H1 (cell line): ENCODE measurements around the gene RTEL1. TPM values are rescaled to one million over a fixed set of nuclear protein-coding genes. Genes with fewer than 3 reads are reported as not detected.

Experiments
- CTCF ChIA-PET: fragments of 300-600 bp; sonication (Branson Sonifier 250); formaldehyde crosslinking; loops from one replicate; lab custom pipeline; 2021; ENCODE audit not compliant: partially characterized antibody; lab: Charles Lee
- POLR2A ChIA-PET: fragments of 300-600 bp; sonication (Branson Sonifier 250); formaldehyde crosslinking; loops from one replicate; lab custom pipeline; 2021; ENCODE audit warnings: inconsistent platforms; ENCODE audit not compliant: partially characterized antibody; lab: Charles Lee
- DNase-seq, 2 experiments: peaks; one replicate each; pipeline versions ENCODE4 v3.0.0 to v3.0.0-alpha.2; 2010 to 2022; ENCODE audit warnings: low spot score in 2 of 2, low read depth in 1 of 2, mixed read lengths in 1 of 2
- FAIRE-seq: peaks from 2 replicates; lab custom pipeline; 2011; peaks lifted over from hg19 to GRCh38; lab: Jason Lieb, UNC
- H2AFZ ChIP-seq: 2 replicates; pipeline ENCODE4 v1.8.1; 2012; ENCODE audit warnings: low read length, inconsistent platforms
- H2AK5ac ChIP-seq: 2 replicates; pipeline ENCODE4 v1.6.1; 2013; ENCODE audit warnings: low read depth, low read length
- H2BK120ac ChIP-seq: replicated peaks from 2 replicates; pipeline ENCODE3; 2013; ENCODE audit warnings: low read depth, low read length, inconsistent platforms
- H2BK12ac ChIP-seq: 2 replicates; pipeline ENCODE4 v1.6.1; 2013; ENCODE audit warnings: low read depth, low read length
- H2BK15ac ChIP-seq: 2 replicates; pipeline ENCODE4 v1.6.1; 2013; ENCODE audit warnings: low read length
- H2BK20ac ChIP-seq: 2 replicates; pipeline ENCODE4 v1.6.1; 2013; ENCODE audit warnings: low read length
- H2BK5ac ChIP-seq: 2 replicates; pipeline ENCODE4 v1.6.1; 2013; ENCODE audit warnings: low read depth, low read length
- H3K14ac ChIP-seq: 2 replicates; pipeline ENCODE4 v1.6.1; 2013; ENCODE audit warnings: inconsistent platforms; ENCODE audit not compliant: insufficient read length
- H3K18ac ChIP-seq: 2 replicates; pipeline ENCODE4 v1.6.1; 2013; ENCODE audit warnings: low read length; ENCODE audit errors: extremely low read depth
- H3K23ac ChIP-seq: 2 replicates; pipeline ENCODE4 v1.6.1; 2013; ENCODE audit warnings: inconsistent platforms; ENCODE audit not compliant: insufficient read length
- H3K23me2 ChIP-seq: 2 replicates; pipeline ENCODE4 v1.6.1; 2013; ENCODE audit warnings: low read depth, low read length
- H3K27ac ChIP-seq: 2 replicates; pipeline ENCODE4 v1.6.1; 2011; ENCODE audit warnings: low read depth, low read length, inconsistent platforms
- H3K27me3 ChIP-seq, 4 experiments: replicated peaks in 1 of 4; 1 replicate in 1 of 4; 2 replicates in 3 of 4; pipeline versions ENCODE4 v1.6.1 to v1.8.1; 2011 to 2013; ENCODE audit warnings: low read length in 3 of 4, mild to moderate bottlenecking in 3 of 4, inconsistent platforms in 2 of 4, mixed read lengths in 2 of 4, moderate library complexity in 1 of 4; ENCODE audit not compliant: control insufficient read depth in 3 of 4, insufficient read depth in 3 of 4; ENCODE audit errors: extremely low read depth in 1 of 4
- H3K36me3 ChIP-seq, 4 experiments: 2 replicates each; pipeline versions ENCODE4 v1.6.1 to v1.8.1; 2011 to 2013; ENCODE audit warnings: mild to moderate bottlenecking in 4 of 4, low read length in 3 of 4, moderate library complexity in 2 of 4, control low read depth in 1 of 4, inconsistent platforms in 1 of 4; ENCODE audit not compliant: insufficient read depth in 4 of 4, control insufficient read depth in 2 of 4
- H3K4ac ChIP-seq: replicated peaks from 2 replicates; pipeline ENCODE3; 2013; ENCODE audit warnings: low read length, low read depth, mixed read lengths, inconsistent platforms; ENCODE audit not compliant: insufficient read length
- H3K4me1 ChIP-seq, 4 experiments: replicated peaks in 1 of 4; 1 replicate in 1 of 4; 2 replicates in 3 of 4; pipeline versions ENCODE4 v1.6.1 to v1.8.1; 2011 to 2013; ENCODE audit warnings: low read length in 3 of 4, inconsistent platforms in 2 of 4, mixed read lengths in 1 of 4; ENCODE audit not compliant: insufficient read depth in 4 of 4, control insufficient read depth in 3 of 4
- H3K4me2 ChIP-seq, 2 experiments: 2 replicates each; pipeline versions ENCODE4 v1.6.1 to v1.8.1; 2011 to 2013; ENCODE audit warnings: low read depth in 2 of 2, low read length in 2 of 2, control low read depth in 1 of 2, inconsistent platforms in 1 of 2, mild to moderate bottlenecking in 1 of 2; ENCODE audit not compliant: insufficient read depth in 1 of 2
- H3K4me3 ChIP-seq, 4 experiments: fragments of 200-600, 300-600 bp in 1 of 4; sonication (generic), shearing (Covaris generic), sonication (Bioruptor Twin) in 1 of 4; 2 replicates each; pipeline versions ENCODE4 v1.5.1 to v1.8.1; 2011 to 2016; ENCODE audit warnings: low read length in 4 of 4, low read depth in 3 of 4, control low read depth in 2 of 4, inconsistent platforms in 2 of 4, mild to moderate bottlenecking in 2 of 4, mixed read lengths in 1 of 4, moderate library complexity in 1 of 4; ENCODE audit not compliant: insufficient read depth in 2 of 4; ENCODE audit errors: extremely low read depth in 1 of 4
- H3K56ac ChIP-seq: replicated peaks from 2 replicates; pipeline ENCODE3; 2013; ENCODE audit warnings: low read depth, mild to moderate bottlenecking, mixed read lengths, low read length, inconsistent platforms; ENCODE audit not compliant: insufficient read length
- H3K79me1 ChIP-seq: 2 replicates; pipeline ENCODE4 v1.6.1; 2013; ENCODE audit warnings: low read depth, low read length, control low read depth
- H3K79me2 ChIP-seq, 2 experiments: 2 replicates each; pipeline versions ENCODE4 v1.6.1 to v1.8.1; 2012 to 2013; ENCODE audit warnings: low read length in 2 of 2, mild to moderate bottlenecking in 2 of 2, inconsistent platforms in 1 of 2; ENCODE audit not compliant: insufficient read depth in 2 of 2, control insufficient read depth in 1 of 2
- H3K9ac ChIP-seq, 4 experiments: replicated peaks in 1 of 4; 1 replicate in 1 of 4; 2 replicates in 3 of 4; pipeline versions ENCODE4 v1.6.1 to v1.8.1; 2011 to 2013; ENCODE audit warnings: low read depth in 3 of 4, low read length in 3 of 4, control low read depth in 2 of 4, mild to moderate bottlenecking in 2 of 4, moderate library complexity in 2 of 4, inconsistent platforms in 1 of 4; ENCODE audit errors: extremely low read depth in 1 of 4
- H3K9me3 ChIP-seq, 2 experiments: 2 replicates each; pipeline versions ENCODE4 v1.6.1 to v1.8.1; 2012 to 2013; ENCODE audit warnings: mild to moderate bottlenecking in 2 of 2, moderate library complexity in 2 of 2, control low read depth in 1 of 2, inconsistent platforms in 1 of 2, low read depth in 1 of 2, low read length in 1 of 2, mixed read lengths in 1 of 2; ENCODE audit not compliant: insufficient read depth in 2 of 2
- H4K20me1 ChIP-seq, 2 experiments: replicated peaks in 1 of 2; 2 replicates each; pipeline versions ENCODE3 to v1.8.1; 2011 to 2013; ENCODE audit warnings: inconsistent platforms in 2 of 2, low read length in 2 of 2, mild to moderate bottlenecking in 1 of 2; ENCODE audit not compliant: insufficient read depth in 2 of 2, control insufficient read depth in 1 of 2
- H4K5ac ChIP-seq: 2 replicates; pipeline ENCODE4 v1.6.1; 2013; ENCODE audit warnings: low read length, low read depth, mixed read lengths, inconsistent platforms; ENCODE audit not compliant: insufficient read length
- H4K8ac ChIP-seq: 2 replicates; pipeline ENCODE4 v1.8.0; 2013; ENCODE audit warnings: mild to moderate bottlenecking, moderate library complexity, low read length, inconsistent platforms; ENCODE audit not compliant: insufficient read depth; ENCODE audit errors: extremely low read depth
- H4K91ac ChIP-seq: replicated peaks from 2 replicates; pipeline ENCODE3; 2013; ENCODE audit warnings: low read length, mixed read lengths, inconsistent platforms; ENCODE audit not compliant: insufficient read length
- BACH1 ChIP-seq: IDR thresholded peaks from 2 replicates; pipeline ENCODE4 v1.6.1; 2012; ENCODE audit warnings: low read length, improper control_type of control experiment
- BCL11A ChIP-seq, 2 experiments: IDR thresholded peaks; one replicate each; pipeline ENCODE4 v1.6.1; 2011; ENCODE audit warnings: low read depth in 2 of 2, low read length in 2 of 2, mild to moderate bottlenecking in 2 of 2
- CBX8 ChIP-seq: fragments of 300-800, 300-1000 bp; sonication (generic); IDR thresholded peaks from 2 replicates; pipeline ENCODE4 v1.7.1; 2016; ENCODE audit warnings: low read depth, low read length, borderline replicate concordance
- EZH2 ChIP-seq: fragments of 200-600 bp; sonication (generic); IDR thresholded peaks from 2 replicates; pipeline ENCODE4 v1.7.1; 2012; ENCODE audit warnings: low read depth, mild to moderate bottlenecking, moderate library complexity, low read length, inconsistent platforms; ENCODE audit not compliant: severe bottlenecking
- FOSL1 ChIP-seq: IDR thresholded peaks from 2 replicates; pipeline ENCODE4 v1.6.1; 2011; ENCODE audit warnings: mild to moderate bottlenecking, low read depth, low read length, moderate library complexity; ENCODE audit not compliant: insufficient read depth
- NANOG ChIP-seq: IDR thresholded peaks from 2 replicates; pipeline ENCODE4 v1.6.1; 2011; ENCODE audit warnings: low read length, low read depth, mild to moderate bottlenecking, inconsistent platforms; ENCODE audit not compliant: insufficient read depth, poor library complexity, severe bottlenecking
- RFX5 ChIP-seq: IDR thresholded peaks from 2 replicates; pipeline ENCODE4 v1.6.1; 2011; ENCODE audit warnings: low read depth, low read length, improper control_type of control experiment, borderline replicate concordance
- SP1 ChIP-seq: IDR thresholded peaks from 2 replicates; pipeline ENCODE4 v1.6.1; 2011; ENCODE audit warnings: low read depth, low read length
- SP2 ChIP-seq: IDR thresholded peaks from 2 replicates; pipeline ENCODE4 v1.6.1; 2012; ENCODE audit warnings: mild to moderate bottlenecking, low read length, inconsistent platforms
- USF2 ChIP-seq: IDR thresholded peaks from 2 replicates; pipeline ENCODE4 v1.6.1; 2011; ENCODE audit warnings: low read length, improper control_type of control experiment
- YY1 ChIP-seq: IDR thresholded peaks from 2 replicates; pipeline ENCODE4 v1.6.1; 2011; ENCODE audit warnings: low read depth, mild to moderate bottlenecking, low read length
- WGBS, 2 experiments: shearing (Covaris generic) in 1 of 2; methylation state at CpG; one replicate each; pipeline versions ENCODE4 v1.1.6 to v1.1.7; 2013 to 2015; ENCODE audit warnings: low lambda C conversion rate in 2 of 2, mixed read lengths in 2 of 2, inconsistent platforms in 1 of 2, low coverage in 1 of 2, missing lambda C conversion rate in 1 of 2; ENCODE audit not compliant: insufficient replicate concordance in 2 of 2, insufficient coverage in 1 of 2, insufficient read length in 1 of 2; ENCODE audit errors: extremely low coverage in 1 of 2, missing lambda C conversion rate in 1 of 2; 5-methylcytosine and 5-hydroxymethylcytosine counted together
- polyA plus RNA-seq, 7 experiments: library from polyadenylated mRNA; depleted of rRNA in 3 of 7; stranded (reverse) in 5 of 7; unstranded in 2 of 7; fragments of >200 nt in 5 of 7; fragments of 200-250 nt in 2 of 7; gene quantifications; 1 replicate in 5 of 7; 2 replicates in 1 of 7; 4 replicates in 1 of 7; pipeline versions ENCODE4 v1.2.1 to v1.2.3, GENCODE V29; 2011 to 2013; ENCODE audit warnings: missing spikeins in 2 of 7, mixed read lengths in 2 of 7
- total RNA-seq: library from RNA; stranded (reverse); fragmentation: NEBNext Ultra II Directional; extraction: Animal tissue kit (Norgen Biotek cat#: 25700); gene quantifications from 2 replicates; pipeline ENCODE4 v1.2.1, GENCODE V29; 2021

Gene RTEL1
- total and polyA plus RNA-seq, 2 of the 8 experiments (the other 6 are each of a cell fraction or from before 2014, with no cell fraction given) = 16.2 to 37.1 TPM

DNA sequence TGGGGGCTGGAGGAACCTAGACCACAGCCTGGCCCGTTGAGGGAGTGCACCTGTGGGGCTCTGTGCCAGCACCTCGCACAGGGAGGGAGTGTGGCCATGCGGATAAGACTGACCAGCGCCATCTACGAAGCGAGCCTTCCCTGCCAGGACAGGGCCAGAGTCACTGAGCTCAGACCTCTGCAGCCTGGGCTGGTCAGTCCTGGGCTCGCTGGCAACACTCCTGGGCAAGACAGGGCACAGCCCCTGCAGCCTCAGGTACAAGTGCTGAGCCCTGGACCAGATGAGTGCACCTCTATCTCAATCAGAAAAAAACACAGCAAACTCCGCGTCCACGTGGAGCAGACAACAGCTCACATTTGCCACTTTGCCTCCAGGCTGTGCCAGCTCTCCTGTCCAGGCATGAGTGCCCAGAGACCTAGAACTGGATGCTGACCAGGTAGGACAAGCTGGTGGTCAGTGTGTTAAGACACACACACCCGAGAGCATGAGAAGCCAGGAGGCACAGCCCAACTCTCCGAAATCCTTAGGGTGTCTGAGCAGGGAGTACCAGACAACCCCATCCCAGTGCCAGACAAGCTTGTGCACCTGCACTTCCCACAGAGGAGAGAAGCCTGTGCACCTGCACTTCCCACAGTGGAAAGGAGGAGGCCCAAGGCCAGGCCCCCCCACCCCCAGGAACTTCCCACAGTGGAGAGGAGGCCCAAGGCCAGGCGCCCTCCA is 44.8 kb downstream of the RTEL1 start:
- no peak overlapping the region for H3K4me3 ChIP-seq
- H3K18ac ChIP-seq = no peak overlapping the region
- peaks cover 0 to 8% (median 0%) of the 10 kb centered on the region in 4 experiments; a peak in 3 of 7 replicates for H3K4me1 ChIP-seq
- no peak overlapping the region for H3K23ac ChIP-seq
- peaks cover 8 to 14% of the 10 kb centered on the region in 2 experiments for H4K20me1 ChIP-seq
- no peak overlapping the region for H2BK12ac ChIP-seq
- 83% methylated on average over 13 of the region's 13 CpGs; no CpG with 5 or more reads in 1 of the 2 experiments for WGBS, 2 experiments
- no peak overlapping the region for H3K56ac ChIP-seq
- no peaks in the 10 kb centered on the region for H3K27me3 ChIP-seq
- no peak overlapping the region for H4K91ac ChIP-seq
- ChIA-PET POLR2A (interaction anchor here (0.6 to 4.1 kb wide), 13 partner anchors 9 to 283 kb away, joined by 3 to 18 read pairs (median 4); partner anchors contain the start of gene SLC2A4RG), CTCF (interaction anchor here (1.4 kb wide), 2 partner anchors 83 to 278 kb away, joined by 3 to 4 read pairs; partner anchors contain the start of gene PRPF6)
- no peak overlapping the region for H2BK20ac ChIP-seq
- H4K5ac ChIP-seq = no peak overlapping the region
- no peak for FAIRE-seq
- H3K79me2 ChIP-seq = peaks cover 0 to 13% of the 10 kb centered on the region in 2 experiments; a peak in 2 of 4 replicates
- no peaks in the 10 kb centered on the region for H3K9me3 ChIP-seq
- no peak overlapping the region for H2AFZ ChIP-seq
- no peak for DNase-seq
- H3K79me1 ChIP-seq = peaks cover 6% of the 10 kb centered on the region; the same call in 1 of the 2 replicates
- H2BK5ac ChIP-seq = no peak overlapping the region
- H4K8ac ChIP-seq = peak overlapping the region; percentile 20; the same call in 1 of the 2 replicates
- no peaks in the 10 kb centered on the region; the same call in 1 of the 2 replicates for H3K23me2 ChIP-seq
- no peak overlapping the region for H3K4me2 ChIP-seq
- no peak overlapping the region for H3K14ac ChIP-seq
- H3K4ac ChIP-seq = no peak overlapping the region
- no peak overlapping the region for H2BK120ac ChIP-seq
- 0 out of 7 replicates have a peak overlapping the region, but pooled peaks of 1 of the 4 experiments have one; percentile 27 for H3K9ac ChIP-seq
- H3K36me3 ChIP-seq = peaks cover 3 to 18% (median 8%) of the 10 kb centered on the region in 4 experiments; a peak in 5 of 8 replicates
- H3K27ac ChIP-seq = no peak overlapping the region
- no peak overlapping the region for H2BK15ac ChIP-seq
- no peak overlapping the region for H2AK5ac ChIP-seq
- TF ChIP-seq RFX5 (no peak), SP1 (no peak), BACH1 (no peak), NANOG (no peak), EZH2 (no peak), FOSL1 (no peak), USF2 (no peak), CBX8 (no peak), BCL11A (IDR thresholded peaks at IDR 0.05; ENCODE audit: low read depth in 2 of 2, low read length in 2 of 2) (no peak), SP2 (no peak), YY1 (no peak)
